NCI-H128 (cell line): ENCODE measurements around the gene TOR3A.

ENCODE experiments used
- DNase-seq: peaks from one replicate; lab custom pipeline; 2025; ENCODE audit not compliant: unreplicated experiment; lab: John Stamatoyannopoulos, UW

Gene TOR3A

DNA sequence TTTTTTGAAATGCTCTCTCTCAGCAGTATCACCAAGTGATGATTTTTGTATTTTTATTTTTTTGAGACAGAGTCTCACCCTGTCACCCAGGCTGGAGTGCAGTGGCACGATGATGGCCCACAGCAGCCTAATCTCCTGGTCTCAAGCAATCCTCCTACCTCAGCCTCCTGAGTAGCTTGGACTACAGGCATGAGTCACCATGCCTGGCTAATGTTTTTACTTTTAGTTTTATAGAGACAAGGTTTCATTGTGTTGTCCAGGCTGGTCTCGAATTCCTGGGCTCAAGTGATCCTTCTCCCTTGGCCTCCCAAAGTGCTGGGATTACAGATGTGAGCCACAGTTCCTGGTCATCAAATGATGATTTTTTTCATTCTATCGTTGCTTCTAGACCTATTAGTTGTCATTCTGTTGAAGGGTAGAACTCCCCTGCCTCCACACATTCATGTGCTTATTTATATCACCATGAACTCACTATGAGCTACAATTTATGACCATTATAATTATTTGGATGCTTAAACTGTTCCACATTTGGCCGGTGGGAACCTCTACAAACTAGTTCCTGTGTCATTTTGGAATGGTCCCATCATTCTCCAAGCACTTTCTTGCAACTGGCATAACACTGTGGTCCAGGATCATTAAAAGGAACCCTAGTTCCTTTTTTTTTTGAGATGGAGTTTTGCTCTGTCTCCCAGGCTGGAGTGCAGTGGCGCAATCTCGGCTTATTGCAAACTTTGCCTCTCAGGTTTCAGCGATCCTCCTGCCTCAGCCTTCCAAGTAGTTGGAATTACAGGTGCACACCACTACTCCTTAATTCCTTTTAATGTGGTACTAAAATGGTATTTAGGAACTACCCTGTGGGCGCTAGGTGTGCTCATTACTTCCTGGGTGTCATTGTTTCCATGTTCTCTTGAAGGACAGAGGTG, 20.2 kb upstream of the TOR3A start:
- DNase-seq: no peak

DNA sequence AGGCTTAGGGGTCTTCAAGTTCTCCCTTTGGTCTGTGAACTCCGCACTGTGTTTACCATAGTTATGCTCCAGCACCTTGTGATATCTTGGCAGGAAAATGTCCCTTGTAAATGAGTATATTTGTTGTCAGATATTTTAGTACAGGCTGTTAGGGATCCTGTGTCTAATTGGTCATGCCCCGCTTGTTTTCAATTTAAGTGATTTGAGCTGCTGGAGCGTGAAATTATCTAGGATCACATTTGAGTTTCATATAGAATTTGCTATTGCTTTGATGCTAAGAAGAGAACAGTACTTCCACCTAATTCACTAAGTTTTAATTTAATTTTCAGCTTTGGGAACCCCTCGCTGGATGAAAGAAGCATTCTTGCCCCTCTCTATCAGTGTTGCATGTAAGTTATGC, 15.4 kb upstream of the TOR3A start:
- DNase-seq: no peak

DNA sequence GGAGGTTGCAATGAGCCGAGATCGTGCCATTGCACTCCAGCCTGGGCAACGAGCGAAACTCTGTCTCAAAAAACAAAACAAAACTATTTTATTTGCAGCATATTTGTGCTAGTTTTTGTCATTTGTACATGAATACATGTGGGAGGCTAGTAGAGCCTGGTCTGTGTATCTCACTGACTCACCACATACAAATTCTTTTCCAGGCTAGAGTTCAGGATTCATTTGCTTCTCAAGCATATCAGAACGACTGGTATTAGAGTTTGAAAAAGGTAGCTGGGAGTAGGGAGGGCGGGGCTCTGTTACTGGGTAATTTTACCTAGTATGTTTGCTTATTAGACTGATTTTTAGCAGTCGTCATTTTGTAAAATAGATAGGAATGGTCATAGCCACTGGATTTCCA, 4.5 kb upstream of the TOR3A start:
- no peak for DNase-seq

DNA sequence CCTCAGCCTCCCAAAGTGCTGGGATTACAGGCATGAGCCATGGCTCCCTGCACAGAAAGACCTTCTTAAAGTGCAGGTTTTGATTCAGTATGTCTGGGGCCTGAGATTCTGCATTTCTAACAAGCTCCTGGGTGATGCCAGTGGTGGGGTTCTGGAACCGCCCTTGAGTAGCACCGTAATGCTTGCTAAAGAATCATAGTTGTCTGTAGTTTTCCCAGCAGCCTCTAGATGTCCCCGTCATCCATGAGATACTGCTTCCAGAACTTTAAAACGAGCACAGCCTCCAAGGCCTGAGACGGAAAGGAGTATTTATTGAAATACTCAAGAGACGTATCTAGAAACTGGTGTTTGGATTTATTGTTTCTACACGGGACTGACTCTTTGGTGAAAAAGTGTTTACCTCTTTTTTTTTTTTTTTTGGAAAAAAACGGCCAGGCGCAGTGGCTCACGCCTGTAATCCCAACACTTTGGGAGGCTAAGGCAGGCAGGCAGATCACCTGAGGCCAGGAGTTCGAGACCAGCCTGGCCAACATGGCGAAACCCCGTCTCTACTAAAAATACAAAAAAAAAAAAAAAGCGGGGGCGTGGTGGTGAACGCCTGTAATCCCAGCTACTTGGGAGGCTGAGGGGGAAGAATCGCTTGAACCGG, 2.6 kb upstream of the TOR3A start:
- peak; percentile 60 for DNase-seq

DNA sequence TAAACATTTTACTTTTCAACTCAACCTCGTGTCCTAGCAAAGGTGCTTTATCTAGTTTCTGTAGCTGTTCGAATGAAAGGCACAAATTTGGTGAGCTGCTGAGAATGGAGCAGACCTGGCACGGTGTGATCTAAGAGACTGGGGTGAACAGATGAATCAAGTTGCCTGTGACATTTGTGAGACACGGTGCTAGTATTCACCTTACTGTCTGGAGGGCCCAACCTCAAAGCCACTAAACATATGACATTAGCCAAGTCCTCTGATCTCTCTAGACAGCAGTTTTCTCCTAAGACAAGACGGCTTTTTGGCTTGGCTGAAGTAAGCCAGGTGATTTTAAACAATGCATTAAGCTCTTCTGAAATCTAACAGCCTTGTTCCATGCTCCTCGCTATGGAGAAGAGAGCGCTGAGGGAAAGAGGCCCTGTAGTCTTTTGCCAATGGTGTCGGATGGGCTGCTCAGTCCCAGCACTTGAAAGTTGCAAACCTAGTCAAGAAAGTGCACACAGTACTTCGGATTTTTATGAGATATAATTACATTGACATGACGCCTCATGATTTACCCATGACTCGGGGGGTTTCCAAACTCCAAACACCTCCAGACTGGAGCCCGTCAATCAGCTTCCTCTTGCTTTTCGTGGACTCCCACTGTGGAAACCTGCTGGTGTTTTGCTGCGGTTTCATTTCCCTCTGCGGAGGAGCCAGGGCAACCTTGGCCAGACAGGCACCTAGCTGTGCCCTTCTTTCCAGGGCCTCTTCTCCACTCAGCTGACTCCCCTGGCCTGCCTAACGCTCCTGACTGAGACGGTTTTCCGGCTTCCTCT, 794 bp upstream of the TOR3A start:
- DNase-seq: no peak

DNA sequence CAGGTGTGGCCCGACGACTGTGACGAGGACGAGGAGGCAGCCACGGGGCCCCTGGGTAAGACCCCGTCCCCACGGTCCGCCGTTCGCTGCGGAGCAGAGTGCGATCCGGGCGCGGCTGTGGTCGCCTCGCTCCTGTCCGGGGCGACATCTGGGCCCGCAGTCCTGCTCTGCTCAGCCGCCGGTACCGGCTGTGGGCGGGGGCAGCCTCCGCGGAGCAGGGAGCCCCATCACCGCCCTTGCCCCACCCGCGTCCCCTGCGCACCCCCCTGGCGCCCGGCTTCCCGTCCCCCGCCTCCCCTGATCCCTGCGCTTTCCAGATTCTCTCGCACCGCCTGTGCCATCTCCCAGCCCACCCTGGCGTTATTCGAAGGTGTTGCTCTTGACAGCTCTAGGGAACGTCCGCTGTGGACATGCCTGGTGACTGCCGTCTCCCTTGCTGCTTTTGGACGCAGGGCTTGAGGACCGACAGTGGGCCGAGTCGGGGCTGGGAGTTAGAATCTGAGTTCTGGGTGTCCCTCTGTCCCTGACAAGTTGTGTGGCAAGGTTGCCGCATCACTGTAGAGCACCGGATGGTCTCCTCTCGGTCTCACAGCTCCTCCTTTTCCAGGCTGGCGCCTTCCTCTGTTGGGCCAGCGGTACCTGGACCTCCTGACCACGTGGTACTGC, 596 bp downstream of the TOR3A start:
- no peak for DNase-seq

DNA sequence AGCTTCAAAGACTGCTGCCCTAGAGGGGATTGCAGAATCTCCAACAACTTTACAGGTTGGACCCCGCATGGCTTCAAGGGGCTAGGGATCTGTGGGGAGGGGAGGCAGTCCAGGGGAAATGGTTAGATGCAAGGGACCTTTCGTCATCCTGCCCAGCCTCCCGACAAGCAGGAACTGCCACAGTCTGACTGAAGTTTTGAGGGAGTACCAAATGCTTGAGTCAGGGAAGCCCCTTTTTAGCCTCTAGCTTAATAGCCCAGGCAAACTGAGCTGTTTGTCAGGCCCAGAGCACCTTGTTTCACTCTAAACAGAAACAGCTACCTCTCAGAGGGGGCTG, 1.1 kb downstream of the TOR3A start:
- no peak for DNase-seq

DNA sequence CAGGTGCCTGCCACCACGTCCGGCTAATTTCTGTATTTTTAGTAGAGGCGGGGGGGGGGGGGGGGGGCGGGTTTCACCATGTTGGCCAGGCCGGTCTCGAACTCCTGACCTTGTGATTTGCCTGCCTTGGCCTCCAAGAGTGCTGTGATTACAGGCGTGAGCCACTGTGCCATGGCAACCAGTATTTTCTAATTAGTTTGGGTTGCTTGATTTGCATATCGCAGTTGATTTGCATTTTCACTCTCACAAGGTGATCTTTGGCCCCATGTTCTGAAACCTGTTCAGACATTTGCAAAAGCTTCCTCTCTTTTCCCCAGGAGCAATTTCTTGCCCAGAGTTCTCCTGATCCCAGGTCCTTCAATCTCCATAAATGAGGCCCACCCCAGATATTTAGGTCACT, 1.7 kb downstream of the TOR3A start:
- DNase-seq: no peak

DNA sequence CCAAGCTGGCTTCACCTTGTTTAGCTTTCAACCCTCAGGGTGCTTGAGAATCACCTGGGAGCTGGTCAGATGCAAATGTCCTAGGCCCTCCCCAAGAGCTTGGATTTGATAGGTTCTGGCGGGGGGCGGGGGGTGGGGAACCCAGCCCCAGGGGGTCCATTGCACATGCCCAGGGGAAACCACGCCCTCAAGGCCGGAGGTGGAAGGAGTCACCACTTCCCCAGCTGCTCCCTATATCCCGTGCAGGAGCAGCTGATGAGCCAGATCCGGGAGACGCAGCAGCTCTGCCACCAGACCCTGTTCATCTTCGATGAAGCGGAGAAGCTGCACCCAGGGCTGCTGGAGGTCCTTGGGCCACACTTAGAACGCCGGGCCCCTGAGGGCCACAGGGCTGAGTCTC, 5.8 kb downstream of the TOR3A start:
- no peak for DNase-seq

DNA sequence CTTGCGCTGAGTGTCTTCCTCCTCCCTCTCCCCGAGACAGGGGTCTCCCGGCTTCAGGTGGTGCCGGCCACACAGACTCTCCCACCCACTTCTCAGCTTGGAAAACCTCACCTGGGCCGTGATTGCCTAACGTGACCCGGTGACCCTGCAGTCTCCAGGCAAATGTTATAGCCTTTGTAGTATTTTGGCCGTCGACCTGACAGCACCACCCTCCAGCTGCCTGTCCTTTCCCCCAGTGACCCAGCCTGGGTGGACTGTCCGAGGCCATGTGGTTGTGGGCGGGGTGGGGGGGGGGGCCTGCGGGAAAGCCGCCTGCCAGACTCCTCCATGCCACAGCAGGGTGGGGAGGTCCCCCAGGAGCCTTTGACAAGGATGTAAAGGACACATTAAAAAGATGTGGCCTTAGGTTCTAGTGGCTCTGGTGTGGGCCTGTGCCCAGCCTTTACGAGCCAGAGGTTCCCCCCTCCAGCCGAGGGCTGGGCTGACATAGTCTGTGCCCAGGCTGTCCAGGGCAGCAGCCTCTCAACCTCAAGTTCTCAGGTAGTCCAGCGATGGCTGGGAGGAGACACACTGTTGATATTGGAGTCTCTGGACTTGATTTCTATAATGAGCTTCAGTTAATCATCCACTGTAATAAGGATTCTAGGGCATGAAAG, 8.1 kb downstream of the TOR3A start:
- DNase-seq: no peak

DNA sequence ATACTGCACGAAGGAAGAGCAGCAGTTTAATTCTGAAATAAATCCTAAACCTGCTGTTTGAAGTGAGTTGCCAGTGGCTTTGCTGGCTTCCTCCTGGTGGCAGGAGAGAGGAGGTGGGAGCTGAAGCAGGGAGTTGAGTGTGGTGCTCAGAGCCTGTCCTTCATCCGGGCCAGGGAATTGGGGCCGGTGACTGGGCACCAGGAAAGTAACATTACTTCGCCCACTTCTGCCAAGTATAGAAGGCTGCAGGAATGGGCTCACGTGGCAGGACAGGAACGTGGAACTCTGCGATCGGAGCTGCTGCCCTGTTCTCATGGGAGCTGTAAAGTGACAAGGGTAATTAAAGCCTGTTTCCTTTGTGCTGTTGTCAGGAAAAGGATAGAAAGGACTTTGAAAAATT, 8.7 kb downstream of the TOR3A start:
- DNase-seq: no peak

DNA sequence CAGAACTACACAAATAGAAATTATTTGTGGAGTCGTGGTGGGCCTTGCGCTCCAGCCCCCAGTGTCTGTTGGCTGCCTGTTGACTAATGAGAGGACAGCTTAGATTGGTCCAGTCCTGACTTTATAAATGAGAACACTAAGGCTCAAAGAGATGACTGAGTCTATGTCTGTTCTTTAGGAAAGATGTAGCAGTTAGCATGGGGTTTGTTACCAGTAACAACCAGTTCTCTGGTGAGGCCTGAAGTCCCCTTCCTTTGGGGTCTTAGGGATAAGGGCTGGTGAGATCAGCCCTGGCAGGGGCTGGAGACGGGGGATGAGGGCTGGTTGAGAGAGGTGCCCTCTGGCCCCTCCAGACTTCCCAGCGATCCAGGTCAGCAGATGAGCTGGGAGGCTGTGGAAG, 9.1 kb downstream of the TOR3A start:
- no peak for DNase-seq

DNA sequence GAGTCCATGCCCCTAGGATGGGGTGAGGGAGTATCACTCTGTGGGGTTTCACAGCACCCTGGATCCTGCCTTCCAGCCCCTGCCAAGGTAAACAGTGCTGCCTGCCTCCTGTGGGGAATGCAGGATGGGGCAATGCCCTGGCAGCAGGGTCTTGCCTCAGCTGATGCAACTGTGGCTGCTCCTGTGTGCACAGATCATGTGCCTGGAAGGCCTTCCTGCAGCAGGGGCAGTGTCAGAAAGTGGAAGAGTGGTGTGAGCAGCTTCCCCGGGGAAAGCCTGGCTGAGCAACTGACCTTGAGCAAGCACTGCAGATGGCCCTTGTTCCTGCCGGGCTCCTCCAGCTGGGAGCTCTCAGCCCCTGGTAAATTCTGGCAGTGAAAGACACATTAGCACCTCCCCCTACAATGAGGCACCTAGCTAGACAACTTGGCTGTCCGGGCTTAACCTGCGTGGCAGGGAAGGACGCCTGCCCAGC, 9.9 kb downstream of the TOR3A start:
- no peak for DNase-seq

DNA sequence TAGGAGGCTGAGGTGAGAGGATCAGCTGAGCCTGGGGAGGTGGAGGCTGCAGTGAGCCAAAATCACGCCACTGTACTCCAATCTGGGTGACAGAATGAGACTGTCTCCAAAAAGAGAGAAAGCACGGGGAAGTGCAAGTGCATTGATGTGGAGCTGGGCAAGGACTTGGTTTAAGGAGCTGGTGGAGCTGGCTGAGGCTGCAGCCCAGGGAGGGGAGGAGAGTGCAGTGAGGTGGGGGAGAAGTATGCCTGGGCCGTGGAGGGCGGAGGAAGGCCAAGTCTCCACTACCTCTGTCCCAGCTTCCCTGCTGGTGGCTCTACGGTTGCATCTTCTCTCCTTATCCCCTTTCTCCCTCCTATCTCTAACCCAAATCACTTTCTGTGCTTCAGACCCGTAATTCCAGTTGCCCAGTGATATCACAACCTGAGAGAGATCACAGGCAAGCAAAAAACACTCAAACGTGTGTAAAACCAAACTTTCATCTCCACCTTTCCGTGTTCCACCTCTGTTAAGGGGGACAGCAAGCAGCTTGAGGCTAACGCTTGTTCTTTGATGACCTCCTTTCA, 11.1 kb downstream of the TOR3A start:
- DNase-seq: no peak

DNA sequence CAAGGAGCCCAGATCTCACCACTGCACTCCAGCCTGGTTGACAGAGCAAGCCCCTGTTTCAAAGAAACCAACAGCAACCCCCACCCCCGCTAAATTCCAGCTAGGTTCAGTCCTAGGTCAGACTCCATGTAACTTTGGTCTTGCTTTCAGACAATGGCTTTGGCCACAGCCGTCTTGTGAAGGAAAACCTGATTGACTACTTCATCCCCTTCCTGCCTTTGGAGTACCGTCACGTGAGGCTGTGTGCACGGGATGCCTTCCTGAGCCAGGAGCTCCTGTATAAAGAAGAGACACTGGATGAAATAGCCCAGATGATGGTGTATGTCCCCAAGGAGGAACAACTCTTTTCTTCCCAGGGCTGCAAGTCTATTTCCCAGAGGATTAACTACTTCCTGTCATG, 12.9 kb downstream of the TOR3A start:
- DNase-seq: no peak

DNA sequence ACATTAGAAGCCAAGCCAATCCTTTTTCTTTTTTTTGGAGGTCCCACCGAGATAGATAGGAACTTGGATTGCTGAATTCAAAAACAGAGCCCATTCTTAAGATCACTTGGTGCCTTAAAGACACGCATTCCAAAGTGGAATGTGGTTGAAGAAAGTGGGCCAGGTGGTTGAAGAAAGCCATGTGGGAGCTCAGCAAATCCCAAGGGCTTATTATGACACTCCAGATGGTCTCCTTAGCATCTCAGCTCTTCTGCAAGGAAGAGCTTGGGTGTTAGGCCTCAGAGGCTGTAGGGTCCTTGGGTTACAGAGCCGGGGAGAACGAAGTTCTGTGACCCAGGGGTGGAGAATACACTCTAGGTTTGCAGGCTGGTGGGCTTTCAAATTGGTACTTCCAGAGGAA, 13.5 kb downstream of the TOR3A start:
- no peak for DNase-seq

DNA sequence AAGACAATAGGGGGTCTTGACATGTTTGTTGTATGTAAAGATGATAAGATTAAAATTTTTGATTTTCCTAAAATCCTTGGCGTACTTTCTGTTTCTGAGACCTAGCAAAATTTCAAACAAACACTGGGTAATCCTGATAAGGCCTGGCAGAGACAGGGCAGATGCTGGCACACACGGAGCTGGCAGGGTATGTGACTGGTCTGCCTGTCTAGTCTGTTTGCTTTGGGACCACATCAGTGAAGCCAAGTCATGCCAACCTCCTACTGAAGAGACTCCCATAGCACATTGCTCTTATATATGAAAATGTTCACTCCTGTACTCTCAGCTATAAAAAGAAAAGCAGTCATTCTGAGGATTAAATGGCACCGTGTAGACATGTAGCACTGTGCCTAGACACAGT, 14.1 kb downstream of the TOR3A start:
- DNase-seq: no peak

DNA sequence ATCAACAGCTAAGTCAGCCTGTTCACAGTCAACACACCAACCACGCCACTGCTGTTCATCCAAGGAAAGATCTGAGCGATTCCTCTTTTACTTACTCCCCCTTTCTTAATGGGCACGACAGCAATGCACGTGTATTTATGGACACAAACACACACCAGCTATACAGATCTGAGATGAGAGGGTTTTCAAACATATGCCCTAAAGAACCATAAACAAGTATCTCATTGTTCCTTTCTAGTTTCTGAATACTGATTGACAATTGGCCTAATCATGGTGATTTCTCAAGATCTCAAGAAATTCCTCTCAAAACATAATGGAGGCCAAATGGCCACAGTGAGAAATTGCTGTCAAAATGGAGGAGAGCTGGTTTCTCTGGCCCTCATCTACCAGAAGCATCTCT, 18.0 kb downstream of the TOR3A start:
- DNase-seq: no peak

DNA sequence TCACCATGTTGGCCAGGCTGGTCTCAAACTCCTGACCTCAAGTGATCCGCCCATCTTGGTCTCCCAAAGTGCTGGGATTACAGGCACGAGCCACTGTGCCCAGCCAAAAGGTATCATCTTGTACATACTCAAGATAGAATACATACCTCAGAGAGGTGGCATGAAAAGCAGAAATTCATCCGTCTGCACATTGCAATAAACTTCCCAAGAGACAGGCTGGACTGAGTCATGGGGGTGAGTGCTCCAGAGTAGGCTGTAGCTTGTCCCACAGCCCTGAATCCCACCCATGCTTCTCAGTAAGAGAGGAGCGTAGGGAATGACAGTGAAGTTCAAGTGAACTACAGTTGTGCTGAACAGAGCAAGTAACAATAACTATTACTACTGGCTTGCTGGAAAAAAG, 19.7 kb downstream of the TOR3A start:
- DNase-seq: no peak

DNA sequence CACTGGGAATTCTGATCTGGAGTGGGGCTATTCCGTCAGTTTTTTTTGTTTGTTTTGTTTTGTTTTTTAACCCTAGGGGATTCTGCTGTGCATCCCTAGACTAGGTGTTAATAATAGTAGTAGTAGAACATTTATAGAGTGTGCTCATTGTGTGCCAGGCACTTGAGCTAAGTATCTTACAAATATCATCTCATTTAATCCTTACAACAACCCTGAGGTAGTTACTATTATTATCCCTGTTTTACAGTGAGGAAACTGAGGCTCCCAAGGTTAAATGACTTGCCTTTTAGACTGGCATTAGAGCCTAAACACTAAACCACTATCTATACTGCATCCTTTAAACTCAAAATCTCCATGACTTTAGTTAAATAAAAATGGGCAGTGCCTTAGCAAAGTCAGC, 22.1 kb downstream of the TOR3A start:
- DNase-seq: no peak
